Body of pancreas (tissue), 4 donors: Measurements from ENCODE around the gene PPP6C. TPM values are rescaled to one million over a fixed set of nuclear protein-coding genes. Genes with fewer than 3 reads are reported as not detected.
"Not testable (repeated sequence)": the region's sequence is repeated elsewhere in the genome, so short reads cannot be mapped to it uniquely, and the experiment has no call there.

Experiments used
- ATAC-seq: fragments of 150-250 bp; one replicate; pipeline ENCODE4 v1.9.1; 2016
- DNase-seq, 4 donors: peaks; one replicate each; pipeline ENCODE4 v3.0.0-alpha.2; 2019
- H3K27ac ChIP-seq, 4 donors: fragments of 200-600 bp; sonication (generic); 1 replicate in 3 of 4; 2 replicates in 1 of 4; pipeline versions ENCODE4 v1.5.1 to v1.6.1; 2016 to 2019; ENCODE audit warnings: mild to moderate bottlenecking in 1 of 4, mixed read lengths in 1 of 4, moderate library complexity in 1 of 4
- H3K27me3 ChIP-seq, 2 donors: fragments of 200-600 bp; sonication (generic); one replicate each; pipeline ENCODE4 v1.6.0; 2016; ENCODE audit warnings: mild to moderate bottlenecking in 1 of 2
- H3K36me3 ChIP-seq, 2 donors: fragments of 200-600 bp; sonication (generic); replicated peaks in 1 of 2; 2 replicates each; pipeline ENCODE4 v1.5.1; 2016; ENCODE audit warnings: low read depth in 2 of 2; ENCODE audit not compliant: insufficient read depth in 1 of 2
- H3K4me1 ChIP-seq: fragments of 200-600 bp; sonication (generic); one replicate; pipeline ENCODE4 v1.6.0; 2016
- H3K4me3 ChIP-seq, 2 donors: fragments of 200-600 bp; sonication (generic); 1 replicate in 1 of 2; 2 replicates in 1 of 2; pipeline ENCODE4 v1.5.1; 2016 to 2019
- H3K9me3 ChIP-seq, 3 donors: fragments of 200-600 bp; sonication (generic); 1 replicate in 2 of 3; 2 replicates in 1 of 3; pipeline ENCODE4 v1.5.1; 2016
- POLR2A ChIP-seq, 3 donors: fragments of 450-650 bp; IDR thresholded peaks; one replicate each; pipeline ENCODE4 v1.6.1; 2016; ENCODE audit warnings: antibody characterized with exemption in 3 of 3, mild to moderate bottlenecking in 2 of 3
- WGBS, 2 donors: methylation state at CpG; one replicate each; pipeline ENCODE4 v1.1.5; 2017; 5-methylcytosine and 5-hydroxymethylcytosine counted together
- intact Hi-C: fragments of 100-400 bp; cut with DNase I; formaldehyde crosslinking; loops from one replicate; pipeline ENCODE4 v1.15.1; 2023
- total RNA-seq, 2 donors: library from RNA; depleted of rRNA; stranded (reverse); fragments of >200 nt; gene quantifications; one replicate each; pipeline ENCODE4 v1.1.0, GENCODE V29; 2016
- TF ChIP-seq, protein P1 (sequence below), 7 experiments: fragments of 450-650 bp in 4 of 7; fragments of 200-600 bp in 3 of 7; sonication (generic) in 3 of 7; IDR thresholded peaks; one replicate each; pipeline ENCODE4 v1.5.1; 2016 to 2019; ENCODE audit warnings: antibody characterized with exemption in 7 of 7

The PPP6C gene
- total RNA-seq, 2 donors from 2014 or later = 13.8 to 19.5 TPM

- DNase-seq (peak in 2 of 4 donors; percentile 14 to 19), ATAC-seq (no peak)
- H3K36me3 ChIP-seq = no peaks in the 10 kb centered on the region
- intact Hi-C loops = no loop called here
- TF ChIP-seq POLR2A (IDR thresholded peaks at IDR 0.05) = no peak
- TF ChIP-seq, protein P1, sequence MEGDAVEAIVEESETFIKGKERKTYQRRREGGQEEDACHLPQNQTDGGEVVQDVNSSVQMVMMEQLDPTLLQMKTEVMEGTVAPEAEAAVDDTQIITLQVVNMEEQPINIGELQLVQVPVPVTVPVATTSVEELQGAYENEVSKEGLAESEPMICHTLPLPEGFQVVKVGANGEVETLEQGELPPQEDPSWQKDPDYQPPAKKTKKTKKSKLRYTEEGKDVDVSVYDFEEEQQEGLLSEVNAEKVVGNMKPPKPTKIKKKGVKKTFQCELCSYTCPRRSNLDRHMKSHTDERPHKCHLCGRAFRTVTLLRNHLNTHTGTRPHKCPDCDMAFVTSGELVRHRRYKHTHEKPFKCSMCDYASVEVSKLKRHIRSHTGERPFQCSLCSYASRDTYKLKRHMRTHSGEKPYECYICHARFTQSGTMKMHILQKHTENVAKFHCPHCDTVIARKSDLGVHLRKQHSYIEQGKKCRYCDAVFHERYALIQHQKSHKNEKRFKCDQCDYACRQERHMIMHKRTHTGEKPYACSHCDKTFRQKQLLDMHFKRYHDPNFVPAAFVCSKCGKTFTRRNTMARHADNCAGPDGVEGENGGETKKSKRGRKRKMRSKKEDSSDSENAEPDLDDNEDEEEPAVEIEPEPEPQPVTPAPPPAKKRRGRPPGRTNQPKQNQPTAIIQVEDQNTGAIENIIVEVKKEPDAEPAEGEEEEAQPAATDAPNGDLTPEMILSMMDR (IDR thresholded peaks at IDR 0.05) = no peak
- peak overlapping the region; percentile 75 to 95 for H3K4me3 ChIP-seq
- H3K4me1 ChIP-seq = peaks cover 29% of the 10 kb centered on the region
- H3K27ac ChIP-seq = peak overlapping the region; percentile 88 to 90 (median 89)
- no peaks in the 10 kb centered on the region for H3K27me3 ChIP-seq
- H3K9me3 ChIP-seq = no peaks in the 10 kb centered on the region
- WGBS, 2 donors = 33 to 44% methylated on average over 14 of the region's 14 CpGs
These were observed 778 bp upstream of the PPP6C start for GRCh38 chr9:125190361-125190801.

GRCh38 chr9:125189011-125189360, 617 bp downstream of the PPP6C start:
- WGBS, 2 donors = 0% methylated on average over 7 to 26 of the region's 26 CpGs
- H3K27ac ChIP-seq = peak overlapping the region; percentile 88 to 90 (median 89)
- ATAC-seq (no peak), DNase-seq (peak in 2 of 4 donors; percentile 22 to 28)
- H3K4me1 ChIP-seq = peaks cover 35% of the 10 kb centered on the region
- intact Hi-C loops = no loop called here
- no peaks in the 10 kb centered on the region for H3K9me3 ChIP-seq
- no peaks in the 10 kb centered on the region for H3K36me3 ChIP-seq
- H3K4me3 ChIP-seq = peak overlapping the region; percentile 75 to 95
- TF ChIP-seq POLR2A (IDR thresholded peaks at IDR 0.05) = no peak
- TF ChIP-seq, protein P1 (IDR thresholded peaks at IDR 0.05) = no peak
- no peaks in the 10 kb centered on the region for H3K27me3 ChIP-seq

DNA sequence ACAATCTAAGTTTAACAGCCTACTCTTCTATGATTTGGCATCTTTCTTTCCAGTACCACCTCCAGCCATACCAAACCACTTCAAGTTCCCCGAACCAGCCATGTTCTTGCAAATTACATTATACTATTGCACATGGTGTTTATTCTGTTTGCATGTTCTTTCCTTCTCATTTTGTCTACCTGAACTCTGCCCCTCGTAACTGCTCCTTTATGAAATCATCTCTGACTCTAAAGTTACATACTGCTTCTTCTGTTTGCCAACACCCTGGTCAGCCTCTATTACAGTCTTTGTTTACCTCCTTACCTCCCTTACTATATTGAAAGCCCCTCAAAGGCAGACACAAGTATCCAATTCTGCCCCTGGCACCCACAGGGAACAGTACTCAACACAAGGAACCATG, 6.0 kb downstream of the PPP6C start:
- Histone ChIP-seq H3K4me1 (peaks cover 42% of the 10 kb centered on the region), H3K27ac (no peak overlapping the region), H3K36me3 (no peaks in the 10 kb centered on the region), H3K27me3 (no peaks in the 10 kb centered on the region), H3K9me3 (no peaks in the 10 kb centered on the region), H3K4me3 (no peak overlapping the region)
- TF ChIP-seq POLR2A (IDR thresholded peaks at IDR 0.05) = no peak
- TF ChIP-seq, protein P1 (IDR thresholded peaks at IDR 0.05) = no peak
- 91 to 93% methylated on average over 2 of the region's 2 CpGs for WGBS, 2 donors
- intact Hi-C loops = no loop called here
- ATAC-seq (no peak), DNase-seq (no peak)

- 13 to 16% methylated on average over 2 of the region's 2 CpGs for WGBS, 2 donors
- Histone ChIP-seq H3K4me1 (peaks cover 37% of the 10 kb centered on the region), H3K27ac (no peak overlapping the region), H3K36me3 (no peaks in the 10 kb centered on the region), H3K9me3 (no peaks in the 10 kb centered on the region), H3K27me3 (no peaks in the 10 kb centered on the region), H3K4me3 (no peak overlapping the region)
- DNase-seq (no peak), ATAC-seq (no peak)
- TF ChIP-seq, protein P1 (IDR thresholded peaks at IDR 0.05) = no peak
- TF ChIP-seq POLR2A (IDR thresholded peaks at IDR 0.05) = no peak
- intact Hi-C loops = no loop called here
These were observed 6.5 kb downstream of the PPP6C start for GRCh38 chr9:125183054-125183453.

DNA sequence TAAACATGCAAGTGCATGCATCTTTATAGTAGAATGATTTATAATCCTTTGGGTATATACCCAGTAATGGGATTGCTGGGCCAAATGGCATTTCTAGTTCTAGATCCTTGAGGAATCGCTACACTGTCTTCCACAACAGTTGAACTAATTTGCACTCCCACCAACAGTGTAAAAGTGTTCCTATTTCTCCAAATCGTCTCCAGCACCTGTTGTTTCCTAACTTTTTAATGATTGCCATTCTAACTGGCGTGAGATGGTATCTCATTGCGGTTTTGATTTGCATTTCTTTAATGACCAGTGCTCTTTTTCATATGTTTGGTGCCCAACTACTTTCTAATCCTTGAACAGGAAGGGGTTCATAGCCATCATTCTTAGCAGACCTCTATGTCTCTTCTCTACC, 7.8 kb downstream of the PPP6C start:
- H3K4me3 ChIP-seq, intact Hi-C loops, H3K27me3 ChIP-seq, H3K27ac ChIP-seq, H3K36me3 ChIP-seq, H3K9me3 ChIP-seq, ATAC-seq, DNase-seq: not testable (repeated sequence)
- 92 to 97% methylated on average over 4 of the region's 4 CpGs for WGBS, 2 donors
- peaks cover 24% of the 10 kb centered on the region for H3K4me1 ChIP-seq
